Endothelial cell of umbilical vein (primary cell): Measurements from ENCODE around the gene ZNF280D.

Experiments
- CTCF ChIP-seq, 2 donors: IDR thresholded peaks; 1 replicate in 1 of 2; 2 replicates in 1 of 2; pipeline ENCODE4 v1.5.1; 2011; ENCODE audit warnings: low read length in 2 of 2, mild to moderate bottlenecking in 2 of 2, moderate library complexity in 2 of 2, control low read depth in 1 of 2, inconsistent platforms in 1 of 2, low read depth in 1 of 2; ENCODE audit not compliant: insufficient read depth in 1 of 2; ENCODE audit errors: extremely low read depth in 1 of 2
- EZH2 ChIP-seq: IDR thresholded peaks from 2 replicates; pipeline ENCODE4 v1.6.1; 2012; ENCODE audit warnings: borderline replicate concordance, low read depth, mild to moderate bottlenecking, moderate library complexity, low read length, inconsistent platforms; ENCODE audit not compliant: severe bottlenecking
- GATA2 ChIP-seq: IDR thresholded peaks from 2 replicates; pipeline ENCODE4 v1.7.0; 2011; ENCODE audit warnings: low read depth, mild to moderate bottlenecking, moderate library complexity, mixed read lengths, low read length; ENCODE audit not compliant: insufficient read length, insufficient read depth
- MYC ChIP-seq: IDR thresholded peaks from one replicate; pipeline ENCODE4 v1.6.1; 2011; ENCODE audit warnings: mild to moderate bottlenecking, low read depth, low read length
- POLR2A ChIP-seq: IDR thresholded peaks from 2 replicates; pipeline ENCODE4 v1.6.1; 2012; ENCODE audit warnings: low read depth, mild to moderate bottlenecking, control low read depth, low read length
- POLR2AphosphoS5 ChIP-seq: IDR thresholded peaks from 2 replicates; pipeline ENCODE4 v1.6.1; 2012; ENCODE audit warnings: low read depth, mild to moderate bottlenecking, control low read depth, low read length, moderate library complexity; ENCODE audit not compliant: insufficient read depth
- TF ChIP-seq, protein P1 (sequence below): IDR thresholded peaks from 2 replicates; pipeline ENCODE4 v1.6.1; 2011; ENCODE audit not compliant: insufficient read depth, insufficient read length

DNA sequence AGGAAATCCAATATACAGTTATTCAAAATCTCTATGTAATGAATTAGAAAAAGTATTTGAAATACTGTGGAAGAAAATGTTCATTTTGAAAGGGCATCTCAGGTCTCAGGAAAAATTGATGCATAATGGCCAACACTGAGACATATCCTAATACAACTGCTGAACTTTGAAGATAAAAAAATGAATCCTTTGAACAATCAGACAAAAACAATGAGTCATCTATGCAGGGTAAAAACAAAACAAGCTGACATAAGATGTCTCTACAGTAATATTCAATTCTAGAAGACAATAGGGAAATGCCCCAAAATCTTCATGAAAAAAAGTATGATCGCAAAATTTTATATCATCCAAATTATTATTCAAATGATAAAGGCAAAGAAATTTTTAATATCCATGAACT lies 34.0 kb upstream of the ZNF280D start:
- no peak for TF ChIP-seq CTCF (IDR thresholded peaks at IDR 0.05; ENCODE audit: extremely low read depth in 1 of 2, insufficient read depth in 1 of 2, low read depth in 1 of 2, low read length in 2 of 2)
- no peak for TF ChIP-seq MYC
- no peak for TF ChIP-seq POLR2A
- TF ChIP-seq, protein P1, sequence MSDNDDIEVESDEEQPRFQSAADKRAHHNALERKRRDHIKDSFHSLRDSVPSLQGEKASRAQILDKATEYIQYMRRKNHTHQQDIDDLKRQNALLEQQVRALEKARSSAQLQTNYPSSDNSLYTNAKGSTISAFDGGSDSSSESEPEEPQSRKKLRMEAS: no peak
- no peak for TF ChIP-seq EZH2
- TF ChIP-seq POLR2AphosphoS5: no peak
- TF ChIP-seq GATA2: peak; percentile 53
